ENCODE results near the gene CTR9.

DNA sequence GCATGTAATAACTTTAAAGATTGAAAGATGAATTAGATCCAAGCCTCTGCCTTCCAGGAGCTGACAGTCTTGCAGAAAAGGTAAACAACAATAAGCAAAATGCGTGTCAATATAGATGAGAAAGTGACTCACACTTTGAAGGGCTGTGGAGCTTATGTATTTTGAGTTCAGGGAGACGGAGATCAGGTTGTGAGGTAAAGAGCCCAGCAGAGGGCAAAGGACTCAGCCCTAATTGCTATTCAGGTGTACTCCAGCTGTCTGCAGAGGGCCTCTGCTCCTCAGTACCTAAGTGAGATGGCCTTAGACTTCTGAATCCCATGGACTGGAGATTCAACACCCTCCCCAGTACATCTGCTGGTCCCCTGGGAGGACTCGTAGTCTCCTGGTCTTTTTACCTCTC is 22.9 kb upstream of the CTR9 start:
- TF ChIP-seq NFYB (CRISPR knock-in tag; conservative IDR thresholded peaks at IDR 0.05; ENCODE audit: low read depth) = no peak
- TF ChIP-seq AFF4 (CRISPR knock-in tag; IDR thresholded peaks at IDR 0.05; ENCODE audit: borderline replicate concordance) = no peak
- TF ChIP-seq SMAD3 (CRISPR knock-in tag; IDR thresholded peaks at IDR 0.05; ENCODE audit: borderline replicate concordance) = no peak
- no peak for TF ChIP-seq HMGXB4 (CRISPR knock-in tag; IDR thresholded peaks at IDR 0.05)
- no peak for TF ChIP-seq CTCF (IDR thresholded peaks at IDR 0.05)
- TF ChIP-seq JUN (CRISPR knock-in tag; IDR thresholded peaks at IDR 0.05) = no peak
